GM12892 (cell line): ENCODE results near the gene STAG1. TPM values are rescaled to one million over a fixed set of nuclear protein-coding genes. Genes with fewer than 3 reads are reported as not detected.
"Not testable (repeated sequence)": the region's sequence is repeated elsewhere in the genome, so short reads cannot be mapped to it uniquely, and the experiment has no call there.

ENCODE experiments used
- DNase-seq: peaks from one replicate; pipeline ENCODE4 v3.0.0; 2011; ENCODE audit not compliant: insufficient read length
- FAIRE-seq: peaks from 2 replicates; lab custom pipeline; 2011; peaks lifted over from hg19 to GRCh38; lab: Jason Lieb, UNC
- POLR2A ChIP-seq: IDR thresholded peaks from 2 replicates; pipeline ENCODE4 v1.6.1; 2011; ENCODE audit warnings: low read depth, low read length, control low read depth
- POLR2AphosphoS5 ChIP-seq: IDR thresholded peaks from 2 replicates; pipeline ENCODE4 v1.6.1; 2011; ENCODE audit warnings: low read depth, low read length, control low read depth
- TAF1 ChIP-seq: IDR thresholded peaks from 2 replicates; pipeline ENCODE4 v1.6.1; 2011; ENCODE audit warnings: low read depth, mild to moderate bottlenecking, control low read depth, low read length, borderline replicate concordance
- polyA plus RNA-seq: library from polyadenylated mRNA; unstranded; fragments of >200 nt; gene quantifications from one replicate; pipeline ENCODE4 v1.2.1, GENCODE V29; 2012; ENCODE audit warnings: missing spikeins, inconsistent platforms; ENCODE audit not compliant: missing spikeins

STAG1 gene
- 14.1 TPM for polyA plus RNA-seq

DNA sequence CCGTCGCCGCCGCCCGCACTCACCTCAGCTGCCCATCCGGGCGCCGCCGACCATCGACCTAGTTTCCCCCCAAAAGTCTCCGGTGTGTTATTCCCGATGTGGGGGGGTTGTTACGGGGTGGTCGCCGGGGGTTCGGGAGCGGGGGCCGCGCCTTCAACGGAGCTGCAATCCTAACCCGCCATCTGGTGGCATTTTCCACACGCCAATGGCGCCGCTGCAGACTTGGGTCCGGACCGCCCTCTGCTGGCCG, at the start of gene STAG1:
Gene STAG1, minus strand, starts transcription at position 207 of the 250 bp plus-strand sequence. CDS start 121,480 bp downstream, outside the sequence.
- TF ChIP-seq POLR2AphosphoS5 (0 out of 2 replicates have a peak, but pooled peaks have one; percentile 9), POLR2A (no peak), TAF1 (peak; percentile 6; the same call in 1 of the 2 replicates)
- no peak for FAIRE-seq
- no peak for DNase-seq

DNA sequence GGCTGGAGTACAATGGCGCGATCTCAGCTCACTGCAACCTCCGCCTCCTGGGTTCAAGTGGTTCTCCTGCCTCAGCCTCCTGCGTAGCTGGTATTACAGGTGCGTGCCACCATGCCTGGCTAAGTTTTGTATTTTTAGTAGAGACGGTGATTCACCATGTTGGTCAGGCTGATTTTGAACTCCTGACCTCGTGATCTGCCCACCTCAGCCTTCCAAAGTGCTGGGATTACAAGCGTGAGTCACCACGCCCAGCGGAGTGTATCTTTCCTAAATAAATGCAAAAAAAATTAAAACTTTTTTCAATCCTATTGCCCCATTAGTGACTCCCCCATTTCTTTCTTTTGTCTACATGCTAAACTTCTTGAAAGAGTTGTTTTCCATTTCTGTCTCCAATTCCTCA, 49.0 kb upstream of the STAG1 start:
- not testable (repeated sequence) for DNase-seq, FAIRE-seq

DNA sequence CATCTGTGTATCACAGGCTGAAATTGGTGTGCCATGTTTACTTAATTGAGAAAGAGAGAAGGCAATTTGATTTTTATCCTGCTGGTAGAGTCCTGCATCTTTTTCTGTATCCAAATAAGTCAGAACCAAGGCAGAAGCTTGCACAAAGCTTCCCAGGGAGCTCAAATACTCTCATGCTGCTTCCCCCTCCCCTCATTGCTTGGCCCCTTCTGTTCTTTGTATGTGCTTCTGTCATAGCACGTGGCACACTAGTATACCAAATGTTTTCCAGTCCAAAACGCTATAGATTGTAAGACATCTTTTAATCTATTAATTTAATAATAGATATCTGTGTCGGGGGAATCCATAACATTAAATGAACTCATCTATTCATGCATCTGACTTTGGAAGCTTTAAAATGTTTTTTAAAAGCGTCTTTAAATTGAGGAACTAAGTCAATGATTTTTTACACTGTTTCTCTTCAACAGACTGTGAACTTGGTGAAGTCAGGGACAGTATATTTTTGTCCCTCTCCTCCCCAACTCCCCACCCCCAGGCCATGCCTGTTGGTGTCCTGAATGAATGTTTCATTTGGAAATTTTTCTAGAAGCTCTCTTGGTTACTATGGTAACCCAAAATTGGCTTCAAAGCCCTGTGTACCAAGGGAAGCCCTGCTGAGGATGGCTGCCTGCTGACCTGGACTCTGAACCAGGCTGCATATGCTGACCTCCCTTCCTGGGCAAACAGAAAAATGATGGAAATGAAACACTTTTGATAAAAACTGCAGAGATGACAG, 40.6 kb upstream of the STAG1 start:
- TF ChIP-seq POLR2A (no peak), TAF1 (no peak), POLR2AphosphoS5 (no peak)
- FAIRE-seq (no peak), DNase-seq (no peak)

- DNase-seq (no peak), FAIRE-seq (no peak)
- TF ChIP-seq POLR2A (no peak), POLR2AphosphoS5 (no peak), TAF1 (no peak)
Observed at GRCh38 chr3:136790786-136791185, 38.6 kb upstream of the STAG1 start.

GRCh38 chr3:136789976-136790375, 37.8 kb upstream of the STAG1 start:
- DNase-seq: no peak
- TF ChIP-seq TAF1 (no peak), POLR2AphosphoS5 (no peak), POLR2A (no peak)
- FAIRE-seq: no peak

- TF ChIP-seq POLR2AphosphoS5 (no peak), TAF1 (no peak)
- DNase-seq: no peak
- no peak for FAIRE-seq
Observed at GRCh38 chr3:136788154-136788553, 36.0 kb upstream of the STAG1 start.

DNA sequence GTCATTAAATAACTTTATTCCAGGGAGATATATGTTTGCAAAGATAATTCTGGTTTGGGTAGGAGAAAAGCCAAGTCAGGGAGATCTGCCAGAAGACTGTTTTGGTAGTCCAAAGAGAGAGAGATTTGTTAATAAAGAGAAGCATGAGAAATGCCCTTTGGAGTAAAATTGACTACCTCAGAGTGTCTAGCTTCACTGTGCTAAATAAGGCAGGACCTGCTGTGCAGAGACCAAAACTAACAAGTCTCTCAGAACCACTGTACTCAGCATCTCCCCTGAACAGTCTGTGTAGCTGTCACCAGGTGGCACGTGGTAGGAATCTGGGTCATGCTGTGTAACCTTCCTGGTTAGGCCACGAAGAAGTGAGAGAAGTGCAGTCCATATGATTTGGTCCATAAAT, 35.2 kb upstream of the STAG1 start:
- DNase-seq: peak; percentile 24
- TF ChIP-seq POLR2AphosphoS5 (no peak), POLR2A (no peak), TAF1 (no peak)
- FAIRE-seq: no peak

DNA sequence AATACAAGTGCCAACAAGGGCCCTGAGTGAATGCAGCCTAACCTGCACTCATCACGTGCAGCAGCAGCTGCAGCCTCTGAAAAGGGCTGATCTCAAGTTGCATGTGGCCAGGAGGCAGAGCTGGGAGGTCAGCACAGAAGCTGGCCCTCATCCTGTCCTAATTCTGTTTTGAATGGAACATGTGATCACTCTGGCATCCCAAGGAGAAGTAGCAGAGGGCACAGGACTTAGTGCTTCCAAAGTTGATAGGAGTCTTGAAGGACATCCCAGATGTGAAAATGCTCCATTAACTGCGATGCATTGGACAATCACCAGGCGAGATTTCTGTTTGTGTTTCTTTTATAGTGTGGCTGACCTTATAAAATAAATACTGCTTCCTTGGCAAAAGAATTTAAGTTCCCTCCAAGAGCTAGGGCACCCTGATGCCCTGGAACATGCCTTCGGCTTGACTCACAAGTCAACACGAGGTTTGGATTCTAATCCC, 31.6 kb upstream of the STAG1 start:
- FAIRE-seq: no peak
- no peak for DNase-seq
- no peak for TF ChIP-seq TAF1
- no peak for TF ChIP-seq POLR2A
- TF ChIP-seq POLR2AphosphoS5: no peak

DNA sequence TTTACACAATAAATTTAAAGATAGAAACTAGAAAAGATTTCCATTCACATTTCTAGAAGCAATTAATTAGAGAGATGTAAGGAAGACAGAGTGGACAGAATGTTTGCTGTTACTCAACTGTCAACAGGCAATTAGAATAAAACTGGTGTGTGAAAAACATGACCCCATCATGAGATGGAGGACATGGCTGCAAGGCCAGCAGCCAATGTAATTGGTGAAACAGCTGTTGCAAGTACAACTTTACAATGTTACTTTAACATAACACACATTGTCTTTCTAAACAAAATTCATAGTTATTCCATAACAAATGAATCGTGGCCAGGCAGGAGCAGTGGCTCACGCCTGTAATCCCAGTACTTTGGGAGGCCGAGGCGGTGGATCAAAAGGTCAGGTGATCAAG, 28.6 kb upstream of the STAG1 start:
- no peak for FAIRE-seq
- no peak for DNase-seq
- no peak for TF ChIP-seq POLR2A
- no peak for TF ChIP-seq TAF1
- TF ChIP-seq POLR2AphosphoS5: no peak

GRCh38 chr3:136778865-136779264, 26.7 kb upstream of the STAG1 start:
- DNase-seq (no peak), FAIRE-seq (no peak)
- TF ChIP-seq POLR2A (no peak), TAF1 (no peak), POLR2AphosphoS5 (no peak)

GRCh38 chr3:136772709-136773108, 20.5 kb upstream of the STAG1 start:
- FAIRE-seq: no peak
- TF ChIP-seq POLR2A: no peak
- no peak for TF ChIP-seq TAF1
- no peak for TF ChIP-seq POLR2AphosphoS5
- no peak for DNase-seq

GRCh38 chr3:136758160-136759102, 6.3 kb upstream of the STAG1 start:
- not testable (repeated sequence) for FAIRE-seq, DNase-seq
